DOHH2 (cell line): ENCODE measurements around the gene LIX1L.

Source experiments
- H3F3A ChIP-seq: fragments of 200-600 bp; sonication (generic), shearing (Covaris generic); 2 replicates; pipeline ENCODE4 v1.6.0; 2016; ENCODE audit warnings: antibody characterized with exemption, mild to moderate bottlenecking; ENCODE audit not compliant: control insufficient read depth, insufficient read depth
- H3K27ac ChIP-seq: fragments of 200-600 bp; sonication (generic); 2 replicates; pipeline ENCODE4 v1.5.1; 2014; ENCODE audit warnings: low read depth, mild to moderate bottlenecking, low read length, moderate library complexity
- H3K27me3 ChIP-seq: fragments of 200-600 bp; sonication (generic); 2 replicates; pipeline ENCODE4 v1.6.1; 2014; ENCODE audit warnings: mild to moderate bottlenecking, low read length, mixed read lengths; ENCODE audit not compliant: control insufficient read depth
- H3K36me3 ChIP-seq: fragments of 200-600 bp; sonication (generic); 2 replicates; pipeline ENCODE4 v1.6.1; 2014; ENCODE audit warnings: mild to moderate bottlenecking, low read length, moderate library complexity, mixed read lengths; ENCODE audit not compliant: control insufficient read depth
- H3K4me1 ChIP-seq: fragments of 200-600 bp; sonication (generic); 2 replicates; pipeline ENCODE4 v1.6.1; 2014; ENCODE audit warnings: mild to moderate bottlenecking, low read length, mixed read lengths; ENCODE audit not compliant: control insufficient read depth
- H3K4me2 ChIP-seq: fragments of 200-600 bp; sonication (generic); 2 replicates; pipeline ENCODE4 v1.6.0; 2014; ENCODE audit warnings: mild to moderate bottlenecking, low read length, moderate library complexity
- H3K4me3 ChIP-seq: fragments of 200-600 bp; sonication (generic); 2 replicates; pipeline ENCODE4 v1.5.1; 2014; ENCODE audit warnings: mild to moderate bottlenecking, low read length, mixed read lengths
- H3K79me2 ChIP-seq: fragments of 200-600 bp; sonication (generic); 2 replicates; pipeline ENCODE4 v1.6.1; 2014; ENCODE audit warnings: mild to moderate bottlenecking, low read length, mixed read lengths; ENCODE audit not compliant: control insufficient read depth
- H3K9me2 ChIP-seq: fragments of 200-600 bp; sonication (generic); replicated peaks from 2 replicates; pipeline ENCODE4 v1.6.1; 2014; ENCODE audit warnings: mild to moderate bottlenecking, low read length, mixed read lengths; ENCODE audit not compliant: control insufficient read depth
- H3K9me3 ChIP-seq: fragments of 200-600 bp; sonication (generic); 2 replicates; pipeline ENCODE4 v1.6.1; 2014; ENCODE audit warnings: antibody characterized with exemption, low read length, mixed read lengths; ENCODE audit not compliant: control insufficient read depth, insufficient read depth
- H4K20me1 ChIP-seq: fragments of 200-600 bp; sonication (generic); 2 replicates; pipeline ENCODE4 v1.6.0; 2014; ENCODE audit warnings: low read depth, mild to moderate bottlenecking, antibody characterized with exemption, low read length, moderate library complexity; ENCODE audit not compliant: control insufficient read depth, insufficient read depth
- EZH2phosphoT487 ChIP-seq: fragments of 200-600 bp; sonication (generic); IDR thresholded peaks from 2 replicates; pipeline ENCODE4 v1.6.1; 2017; ENCODE audit warnings: borderline replicate concordance, mild to moderate bottlenecking, antibody characterized with exemption, low read length, moderate library complexity, mixed read lengths
- TF ChIP-seq, protein P1 (sequence below): fragments of 200-600 bp; sonication (generic); IDR thresholded peaks from one replicate; pipeline ENCODE4 v1.5.1; 2014; ENCODE audit warnings: antibody characterized with exemption, mild to moderate bottlenecking, low read depth, low read length; ENCODE audit not compliant: poor library complexity, severe bottlenecking

Gene LIX1L

GRCh38 chr1:145972580-145972979, 14.8 kb upstream of the LIX1L start:
- Histone ChIP-seq H3K9me2 (no peaks in the 10 kb centered on the region), H3K4me2 (no peak overlapping the region), H3K27me3 (no peaks in the 10 kb centered on the region), H3K79me2 (peaks cover under 1% of the 10 kb centered on the region; the same call in 1 of the 2 replicates), H3K4me1 (peaks cover 6% of the 10 kb centered on the region), H3K4me3 (no peak overlapping the region), H3K9me3 (no peaks in the 10 kb centered on the region; the same call in 1 of the 2 replicates), H3K27ac (no peak overlapping the region), H3F3A (0 out of 2 replicates have a peak, but pooled peaks cover 2% of the 10 kb centered on the region), H4K20me1 (no peaks in the 10 kb centered on the region), H3K36me3 (peaks cover 2% of the 10 kb centered on the region)
- TF ChIP-seq, protein P1, sequence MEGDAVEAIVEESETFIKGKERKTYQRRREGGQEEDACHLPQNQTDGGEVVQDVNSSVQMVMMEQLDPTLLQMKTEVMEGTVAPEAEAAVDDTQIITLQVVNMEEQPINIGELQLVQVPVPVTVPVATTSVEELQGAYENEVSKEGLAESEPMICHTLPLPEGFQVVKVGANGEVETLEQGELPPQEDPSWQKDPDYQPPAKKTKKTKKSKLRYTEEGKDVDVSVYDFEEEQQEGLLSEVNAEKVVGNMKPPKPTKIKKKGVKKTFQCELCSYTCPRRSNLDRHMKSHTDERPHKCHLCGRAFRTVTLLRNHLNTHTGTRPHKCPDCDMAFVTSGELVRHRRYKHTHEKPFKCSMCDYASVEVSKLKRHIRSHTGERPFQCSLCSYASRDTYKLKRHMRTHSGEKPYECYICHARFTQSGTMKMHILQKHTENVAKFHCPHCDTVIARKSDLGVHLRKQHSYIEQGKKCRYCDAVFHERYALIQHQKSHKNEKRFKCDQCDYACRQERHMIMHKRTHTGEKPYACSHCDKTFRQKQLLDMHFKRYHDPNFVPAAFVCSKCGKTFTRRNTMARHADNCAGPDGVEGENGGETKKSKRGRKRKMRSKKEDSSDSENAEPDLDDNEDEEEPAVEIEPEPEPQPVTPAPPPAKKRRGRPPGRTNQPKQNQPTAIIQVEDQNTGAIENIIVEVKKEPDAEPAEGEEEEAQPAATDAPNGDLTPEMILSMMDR = no peak
- TF ChIP-seq EZH2phosphoT487 = no peak

GRCh38 chr1:145967288-145967687, 9.5 kb upstream of the LIX1L start:
- Histone ChIP-seq H3K79me2 (peaks cover 23% of the 10 kb centered on the region), H3K9me3 (no peaks in the 10 kb centered on the region; the same call in 1 of the 2 replicates), H3K4me2 (no peak overlapping the region), H3K4me3 (no peak overlapping the region), H3K9me2 (no peaks in the 10 kb centered on the region), H3K4me1 (peaks cover 23% of the 10 kb centered on the region), H3K36me3 (peaks cover 7% of the 10 kb centered on the region), H3K27me3 (no peaks in the 10 kb centered on the region), H3F3A (peaks cover 10% of the 10 kb centered on the region; the same call in 1 of the 2 replicates), H3K27ac (no peak overlapping the region), H4K20me1 (no peaks in the 10 kb centered on the region)
- no peak for TF ChIP-seq EZH2phosphoT487
- TF ChIP-seq, protein P1 = no peak

DNA sequence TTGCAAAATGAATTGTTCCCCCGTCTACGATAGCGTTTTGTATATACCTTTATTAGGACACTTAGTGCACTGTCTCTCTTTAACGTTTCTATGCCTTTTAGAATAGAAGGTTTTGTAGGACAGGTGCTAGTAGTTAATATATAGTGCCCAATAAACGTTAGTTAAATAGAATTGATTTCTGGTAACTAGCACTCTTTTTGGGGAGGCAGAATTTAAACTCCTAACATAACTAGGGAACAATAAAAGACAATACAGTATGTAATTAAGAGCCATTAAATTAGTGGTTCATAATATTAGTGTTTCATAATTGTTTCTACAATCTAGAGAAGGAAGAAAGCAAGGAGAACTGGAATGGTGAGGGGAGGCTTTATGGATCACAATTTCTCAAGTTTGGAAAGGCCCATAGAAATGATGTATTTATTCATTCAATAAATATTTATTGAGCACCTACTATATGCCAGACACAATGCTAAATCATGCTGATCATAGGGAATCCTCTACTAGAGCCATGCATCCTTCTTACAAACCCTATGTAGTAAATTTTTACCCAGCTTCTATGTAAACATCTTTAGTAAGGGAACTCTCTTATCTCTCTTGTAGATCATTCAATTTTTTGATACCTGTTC, 7.4 kb upstream of the LIX1L start:
- H3K79me2 ChIP-seq = peaks cover 27% of the 10 kb centered on the region
- H3K27me3 ChIP-seq = no peaks in the 10 kb centered on the region
- H3K9me3 ChIP-seq = no peaks in the 10 kb centered on the region; the same call in 1 of the 2 replicates
- H3K4me3 ChIP-seq = peak overlapping the region; percentile 81
- TF ChIP-seq, protein P1 = no peak
- no peak for TF ChIP-seq EZH2phosphoT487
- H3K9me2 ChIP-seq = no peaks in the 10 kb centered on the region
- H4K20me1 ChIP-seq = no peaks in the 10 kb centered on the region
- peak overlapping the region; percentile 11; the same call in 1 of the 2 replicates for H3K27ac ChIP-seq
- peaks cover 43% of the 10 kb centered on the region for H3K4me1 ChIP-seq
- H3F3A ChIP-seq = peaks cover 8% of the 10 kb centered on the region; the same call in 1 of the 2 replicates
- H3K4me2 ChIP-seq = peak overlapping the region; percentile 98
- H3K36me3 ChIP-seq = peaks cover 7% of the 10 kb centered on the region
